Lower leg skin (tissue), 4 donors: ENCODE results near the gene ABHD15. TPM values are rescaled to one million over a fixed set of nuclear protein-coding genes. Genes with fewer than 3 reads are reported as not detected.

Source experiments
- DNase-seq, 2 donors: peaks; one replicate each; pipeline ENCODE4 v3.0.0-alpha.2; 2019; ENCODE audit warnings: low spot score in 2 of 2
- H3K4me3 ChIP-seq: fragments of 200-600 bp; sonication (generic); 2 replicates; pipeline ENCODE4 v1.5.1; 2017; ENCODE audit warnings: mild to moderate bottlenecking, low read depth; ENCODE audit not compliant: poor library complexity, severe bottlenecking
- CTCF ChIP-seq, 3 donors: fragments of 450-650 bp; IDR thresholded peaks; one replicate each; pipeline ENCODE4 v1.5.1; 2016; ENCODE audit warnings: antibody characterized with exemption in 3 of 3, mild to moderate bottlenecking in 3 of 3, moderate library complexity in 2 of 3
- POLR2A ChIP-seq, 2 donors: fragments of 450-650 bp; IDR thresholded peaks; one replicate each; pipeline ENCODE4 v1.6.1; 2016 to 2017; ENCODE audit warnings: antibody characterized with exemption in 2 of 2, mild to moderate bottlenecking in 1 of 2, moderate library complexity in 1 of 2
- WGBS, 2 donors: methylation state at CpG; one replicate each; pipeline ENCODE4 v1.1.5; 2018; 5-methylcytosine and 5-hydroxymethylcytosine counted together
- intact Hi-C: fragments of 100-400 bp; cut with DNase I; formaldehyde crosslinking; loops from one replicate; pipeline ENCODE4 v1.15.0; 2023; ENCODE audit warnings: low total_unique reads
- total RNA-seq, 4 donors: library from RNA; depleted of rRNA; stranded (reverse); fragments of >200 nt; gene quantifications; one replicate each; pipeline ENCODE4 v1.1.0, GENCODE V29; 2016

The ABHD15 gene
- total RNA-seq, 4 donors from 2014 or later, result 4.1 to 10.4 (median 7.5) TPM

GRCh38 chr17:29591737-29592608, 25.1 kb upstream of the ABHD15 start:
- intact Hi-C loops, result no loop called here
- TF ChIP-seq POLR2A (IDR thresholded peaks at IDR 0.05) (no peak), CTCF (IDR thresholded peaks at IDR 0.05) (peak in 1 of 3 donors; percentile 54)
- no peak overlapping the region for H3K4me3 ChIP-seq
- whole genome bisulfite sequencing, 2 donors, result 4 to 9% methylated on average over 25 of the region's 25 CpGs
- peak; percentile 81 to 97 for DNase-seq

DNA sequence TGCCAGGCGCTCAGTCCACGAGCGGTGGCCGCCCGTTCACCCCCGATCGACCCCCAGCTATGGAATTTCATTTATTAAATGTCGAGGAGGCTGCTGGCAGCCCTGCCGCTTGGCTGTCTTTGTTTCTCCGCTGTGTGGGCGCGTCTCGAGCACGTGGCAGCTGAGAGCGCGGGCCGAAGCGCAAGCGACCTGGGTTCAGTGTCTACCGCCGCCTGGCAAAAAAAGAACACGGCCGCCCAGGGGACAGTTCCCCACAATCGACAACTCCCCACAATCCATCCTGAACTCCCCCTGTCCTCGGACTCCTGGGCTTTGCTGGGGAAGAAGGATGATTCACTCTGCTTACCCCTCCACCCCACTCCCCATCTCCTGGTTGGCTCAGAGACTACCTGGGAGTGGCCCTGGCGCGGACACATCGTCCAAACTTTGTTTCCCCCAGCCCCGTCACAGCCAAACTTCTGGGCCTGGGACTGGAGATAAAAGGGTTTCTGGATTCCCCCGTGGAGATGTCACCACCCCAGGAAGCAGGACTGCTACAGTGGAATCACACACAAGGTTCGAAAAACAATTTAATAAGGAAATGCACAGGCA, 24.4 kb upstream of the ABHD15 start:
- 1 to 6% methylated on average over 31 of the region's 31 CpGs for WGBS, 2 donors
- TF ChIP-seq POLR2A (IDR thresholded peaks at IDR 0.05), result no peak
- TF ChIP-seq CTCF (IDR thresholded peaks at IDR 0.05), result no peak
- no peak overlapping the region for H3K4me3 ChIP-seq
- peak; percentile 46 to 93 for DNase-seq
- intact Hi-C loops, result no loop called here

GRCh38 chr17:29590411-29591145, 23.7 kb upstream of the ABHD15 start:
- DNase-seq, result peak in 1 of 2 donors; percentile 17
- no peak for TF ChIP-seq POLR2A (IDR thresholded peaks at IDR 0.05)
- TF ChIP-seq CTCF (IDR thresholded peaks at IDR 0.05), result no peak
- WGBS, 2 donors, result 21 to 27% methylated on average over 24 to 29 of the region's 30 CpGs
- intact Hi-C loops, result no loop called here
- no peak overlapping the region for H3K4me3 ChIP-seq

DNA sequence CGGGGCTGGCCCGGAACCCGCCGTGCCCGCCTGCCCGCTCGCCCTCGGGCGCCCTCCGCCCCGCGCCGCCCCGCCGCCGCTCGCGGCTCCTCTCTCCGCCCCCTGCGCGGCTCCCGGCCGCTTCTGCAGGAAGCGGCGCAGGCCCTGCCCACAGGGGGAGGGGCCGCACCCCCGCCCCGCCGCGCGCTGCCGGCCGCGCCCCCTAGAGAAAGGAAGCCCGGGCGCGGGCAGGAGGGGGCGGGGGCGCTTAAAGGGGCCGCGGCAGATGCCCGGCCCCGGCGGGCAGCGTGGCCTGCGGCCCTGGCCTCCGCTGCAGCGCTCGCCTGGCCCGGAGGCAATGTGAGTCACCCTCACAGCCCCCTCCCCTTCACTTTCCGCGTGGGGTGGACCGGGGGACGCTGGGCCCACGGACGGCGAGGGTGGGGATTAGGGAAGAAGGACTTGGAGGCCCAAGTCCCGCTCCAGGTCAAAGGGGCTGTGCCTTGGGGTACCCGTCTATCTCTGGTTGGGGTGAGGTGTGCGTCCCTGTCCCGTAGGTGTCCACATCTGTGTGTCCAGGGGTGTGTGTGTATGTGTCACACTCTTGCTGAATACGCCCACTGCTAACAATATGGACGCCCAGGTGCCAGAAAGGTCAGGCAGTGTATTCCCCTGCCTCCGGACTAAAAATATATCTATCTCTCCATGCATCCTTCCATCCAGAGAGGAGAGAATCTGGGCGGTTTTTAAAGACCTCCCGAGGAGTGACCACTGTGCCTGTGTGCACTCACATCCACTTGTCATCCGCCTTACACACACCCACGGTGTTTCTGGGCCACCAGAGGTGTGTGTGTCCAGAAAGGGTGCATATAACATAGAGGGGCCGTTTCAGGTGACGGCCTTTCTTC, 22.9 kb upstream of the ABHD15 start, which contains the start of gene GIT1:
GIT1 (minus strand) TSS at position 125 of the 887 bp plus-strand sequence. CDS start 270 bp downstream, outside the sequence.
- peak within 1 kb of the TSS; percentile 64 for H3K4me3 ChIP-seq
- intact Hi-C loops, result no loop called here

More for the DNA sequence above, 22.9 kb upstream of the ABHD15 start, which contains the start of gene GIT1:
- 13% methylated on average over 13 of the region's 70 CpGs for WGBS, 2 donors
- no peak for TF ChIP-seq POLR2A (IDR thresholded peaks at IDR 0.05)
- no peak for TF ChIP-seq CTCF (IDR thresholded peaks at IDR 0.05)
- peak; percentile 76 to 95 for DNase-seq
